GM12875 (cell line): ENCODE results near the gene RSU1.

Experiments
- H3K4me3 ChIP-seq: one replicate; pipeline ENCODE4 v1.5.1; 2011; ENCODE audit warnings: low read depth, low read length, control low read depth
- TF ChIP-seq, protein P1 (sequence below): IDR thresholded peaks from 2 replicates; pipeline ENCODE4 v1.5.1; 2011; ENCODE audit warnings: low read depth, mild to moderate bottlenecking, control low read depth, inconsistent platforms, low read length, moderate library complexity, borderline replicate concordance; ENCODE audit not compliant: insufficient read depth

RSU1 gene

GRCh38 chr10:16777473-16778370, 39.5 kb downstream of the RSU1 start:
- TF ChIP-seq, protein P1, sequence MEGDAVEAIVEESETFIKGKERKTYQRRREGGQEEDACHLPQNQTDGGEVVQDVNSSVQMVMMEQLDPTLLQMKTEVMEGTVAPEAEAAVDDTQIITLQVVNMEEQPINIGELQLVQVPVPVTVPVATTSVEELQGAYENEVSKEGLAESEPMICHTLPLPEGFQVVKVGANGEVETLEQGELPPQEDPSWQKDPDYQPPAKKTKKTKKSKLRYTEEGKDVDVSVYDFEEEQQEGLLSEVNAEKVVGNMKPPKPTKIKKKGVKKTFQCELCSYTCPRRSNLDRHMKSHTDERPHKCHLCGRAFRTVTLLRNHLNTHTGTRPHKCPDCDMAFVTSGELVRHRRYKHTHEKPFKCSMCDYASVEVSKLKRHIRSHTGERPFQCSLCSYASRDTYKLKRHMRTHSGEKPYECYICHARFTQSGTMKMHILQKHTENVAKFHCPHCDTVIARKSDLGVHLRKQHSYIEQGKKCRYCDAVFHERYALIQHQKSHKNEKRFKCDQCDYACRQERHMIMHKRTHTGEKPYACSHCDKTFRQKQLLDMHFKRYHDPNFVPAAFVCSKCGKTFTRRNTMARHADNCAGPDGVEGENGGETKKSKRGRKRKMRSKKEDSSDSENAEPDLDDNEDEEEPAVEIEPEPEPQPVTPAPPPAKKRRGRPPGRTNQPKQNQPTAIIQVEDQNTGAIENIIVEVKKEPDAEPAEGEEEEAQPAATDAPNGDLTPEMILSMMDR: peak; percentile 37; the same call in 1 of the 2 replicates
- no peak overlapping the region for H3K4me3 ChIP-seq

DNA sequence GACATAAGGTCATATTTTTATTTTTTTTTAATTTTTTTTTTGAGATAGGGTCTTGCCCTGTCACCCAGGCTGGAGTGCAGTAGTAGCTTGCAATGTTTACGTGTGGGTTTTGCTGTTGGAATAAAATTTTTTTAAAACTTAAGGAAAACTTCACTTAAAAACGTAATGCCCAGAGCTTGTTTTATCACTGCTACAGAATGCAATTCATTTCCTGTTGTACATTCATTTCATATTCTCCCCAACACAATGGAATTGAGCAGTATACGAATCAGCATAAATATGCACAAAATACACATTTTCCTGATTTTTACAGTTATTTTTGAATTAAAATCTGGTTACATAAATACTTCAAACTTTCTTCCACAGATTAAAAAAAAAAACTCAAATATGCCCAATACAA, 40.3 kb downstream of the RSU1 start:
- TF ChIP-seq, protein P1: no peak
- H3K4me3 ChIP-seq: no peak overlapping the region

DNA sequence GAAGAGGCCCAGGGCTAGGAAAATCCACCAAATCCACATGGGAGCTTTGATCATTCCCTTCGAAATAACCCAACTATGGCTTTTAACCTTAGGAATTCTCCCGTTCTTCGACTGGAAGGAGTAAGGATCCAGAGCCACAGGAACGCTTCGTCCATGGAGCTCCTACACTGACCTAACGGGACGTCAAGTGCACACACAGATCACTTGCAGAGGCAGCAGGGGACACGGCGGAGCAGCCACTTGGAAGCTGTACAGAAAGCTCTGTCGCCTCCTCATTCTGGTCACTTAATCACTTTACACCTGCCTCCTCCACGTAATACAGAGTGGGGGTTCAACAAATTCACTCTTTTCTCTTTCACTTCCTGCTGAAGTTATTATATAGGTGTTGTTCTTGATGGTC, 43.9 kb downstream of the RSU1 start:
- TF ChIP-seq, protein P1: no peak
- H3K4me3 ChIP-seq: no peak overlapping the region

DNA sequence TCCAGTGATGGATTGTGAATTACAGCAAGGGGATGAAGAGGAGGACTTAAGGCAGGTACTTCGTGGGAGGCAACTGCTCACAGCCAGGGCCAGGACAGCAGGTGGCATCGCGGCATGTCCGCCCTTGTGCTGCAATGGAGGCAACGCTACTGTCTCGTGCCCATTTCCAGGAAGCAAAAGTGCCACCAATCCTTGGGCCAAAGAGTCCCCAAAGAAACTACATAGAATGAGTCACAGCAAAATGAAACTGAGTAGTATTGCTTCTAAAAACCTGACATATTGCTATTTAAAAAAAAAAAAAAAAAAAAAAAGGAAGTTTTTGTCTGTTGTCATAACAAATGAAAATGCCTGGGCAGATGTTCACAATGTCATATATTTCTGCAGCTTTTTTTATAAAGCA, 46.6 kb downstream of the RSU1 start:
- no peak overlapping the region for H3K4me3 ChIP-seq
- TF ChIP-seq, protein P1: no peak

DNA sequence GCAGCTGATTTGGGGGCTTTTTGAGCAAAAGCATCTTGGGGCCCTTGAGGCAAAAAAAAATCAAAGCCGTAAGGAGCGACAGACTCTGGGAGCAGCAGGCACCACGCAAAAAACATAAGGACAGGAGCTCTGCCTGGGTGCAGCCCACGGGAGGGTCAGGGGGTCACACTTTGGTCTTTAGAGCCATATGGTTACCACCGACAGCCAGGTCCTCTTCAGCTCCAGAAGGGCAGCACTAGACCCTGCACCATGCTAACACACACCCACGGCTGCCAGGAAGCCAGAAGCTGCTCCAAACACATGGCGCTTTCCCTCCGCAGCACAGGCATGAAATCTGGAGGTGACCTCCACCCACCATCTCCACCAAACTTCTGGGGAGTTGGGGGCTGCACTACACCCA, 47.1 kb downstream of the RSU1 start:
- no peak overlapping the region for H3K4me3 ChIP-seq
- TF ChIP-seq, protein P1: no peak

DNA sequence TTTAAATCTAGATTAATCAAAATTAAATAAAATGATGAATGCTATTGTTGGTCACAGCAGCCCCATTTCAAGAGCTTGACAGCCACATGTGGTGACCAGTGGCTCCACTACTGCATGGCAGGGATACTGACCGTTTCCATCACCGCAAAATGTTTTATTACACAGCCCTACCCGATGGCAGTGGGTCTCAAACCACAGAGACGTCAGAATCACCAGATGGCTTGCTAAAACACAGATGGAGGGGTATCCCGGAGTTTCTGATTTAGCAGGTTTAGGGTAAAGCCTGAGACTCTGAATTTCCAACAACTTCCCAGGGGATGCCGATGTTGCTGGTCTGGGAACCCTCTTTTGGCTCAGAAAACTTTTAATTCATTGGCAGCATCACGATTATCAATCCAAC, 47.9 kb downstream of the RSU1 start:
- TF ChIP-seq, protein P1: no peak
- H3K4me3 ChIP-seq: no peak overlapping the region

- H3K4me3 ChIP-seq: no peak overlapping the region
- TF ChIP-seq, protein P1: no peak
Measured at GRCh38 chr10:16768702-16769101, 48.5 kb downstream of the RSU1 start.
